SK-N-MC (cell line): ENCODE data around the gene WNT3.
"Not testable (repeated sequence)": the region's sequence is repeated elsewhere in the genome, so short reads cannot be mapped to it uniquely, and the experiment has no call there.

Experiments used
- DNase-seq: peaks from one replicate; pipeline ENCODE4 v3.0.0-alpha.2; 2011; ENCODE audit warnings: low read depth, low spot score
- H3K27ac ChIP-seq: fragments of 200-600 bp; sonication (generic); 2 replicates; pipeline ENCODE4 v1.5.1; 2016; ENCODE audit warnings: mixed run types
- H3K36me3 ChIP-seq: fragments of 200-600 bp; sonication (generic); 2 replicates; pipeline ENCODE4 v1.6.1; 2017; ENCODE audit warnings: antibody characterized with exemption, low read length, mixed read lengths; ENCODE audit not compliant: insufficient read depth
- H3K4me3 ChIP-seq: fragments of 200-600 bp; sonication (generic); 2 replicates; pipeline ENCODE4 v1.5.1; 2016
- H3K9ac ChIP-seq: fragments of 200-600 bp; sonication (generic); 2 replicates; pipeline ENCODE4 v1.8.0; 2017; ENCODE audit warnings: mixed run types, mixed read lengths; ENCODE audit not compliant: insufficient read length
- H3K9me3 ChIP-seq: fragments of 200-600 bp; sonication (generic); 2 replicates; pipeline ENCODE4 v1.6.1; 2017; ENCODE audit warnings: low read depth, mild to moderate bottlenecking, antibody characterized with exemption, low read length, moderate library complexity, mixed read lengths
- EZH2 ChIP-seq: fragments of 200-600 bp; sonication (generic); IDR thresholded peaks from one replicate; pipeline ENCODE4 v1.6.1; 2017; ENCODE audit warnings: antibody characterized with exemption
- FOXP2 ChIP-seq: optimal IDR thresholded peaks from 2 replicates; pipeline ENCODE3; 2011; ENCODE audit warnings: mild to moderate bottlenecking, moderate library complexity; ENCODE audit not compliant: insufficient read depth; ENCODE audit errors: extremely low read length, control extremely low read depth
- POLR2AphosphoS5 ChIP-seq: IDR thresholded peaks from 2 replicates; pipeline ENCODE4 v1.6.1; 2012; ENCODE audit warnings: mild to moderate bottlenecking, low read depth, low read length, borderline replicate concordance

The WNT3 gene

DNA sequence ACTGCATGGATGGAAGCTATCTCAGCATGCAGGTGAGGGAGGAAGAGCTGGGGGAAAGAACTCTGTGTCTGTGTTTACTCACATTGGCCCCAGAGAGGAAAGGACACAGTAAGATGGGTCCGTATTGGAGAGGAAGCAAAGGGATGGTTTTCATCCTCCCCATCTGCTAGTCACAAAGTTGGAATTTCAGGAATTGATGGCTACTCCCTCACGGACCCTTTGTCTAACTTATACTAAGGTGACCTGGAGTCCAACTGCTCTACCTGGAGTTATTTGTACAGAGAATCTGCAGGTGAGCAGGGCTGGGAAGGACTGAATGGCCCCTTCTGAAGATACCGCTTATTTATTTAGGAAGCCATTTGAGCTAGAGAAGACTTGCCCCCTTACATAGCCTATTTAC, 55.1 kb downstream of the WNT3 start:
- H3K9ac ChIP-seq = no peak overlapping the region
- H3K27ac ChIP-seq = no peak overlapping the region
- no peaks in the 10 kb centered on the region for H3K36me3 ChIP-seq
- no peak overlapping the region for H3K4me3 ChIP-seq
- DNase-seq = no peak
- TF ChIP-seq FOXP2 (no peak), POLR2AphosphoS5 (no peak), EZH2 (no peak)
- no peaks in the 10 kb centered on the region for H3K9me3 ChIP-seq

DNA sequence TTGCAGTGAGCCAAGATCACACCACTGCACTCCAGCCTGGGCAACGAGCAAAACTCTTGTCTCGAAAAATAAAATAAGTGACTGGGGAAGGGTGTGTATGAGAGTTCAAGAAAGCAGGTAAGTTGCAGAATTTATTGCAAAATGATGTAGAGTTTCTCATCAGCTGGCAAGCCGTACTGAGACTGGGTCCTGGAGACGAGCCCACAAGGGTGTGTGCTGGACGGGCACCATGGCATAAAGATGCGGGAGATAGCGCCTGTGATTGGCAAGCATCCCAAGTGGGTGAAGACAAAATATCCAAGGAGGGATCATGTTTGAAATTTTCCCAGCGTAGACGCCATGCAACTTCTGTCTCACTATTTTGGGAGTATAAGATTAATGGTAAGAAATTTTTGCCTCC, 59.4 kb downstream of the WNT3 start:
- no peaks in the 10 kb centered on the region for H3K9me3 ChIP-seq
- no peak overlapping the region for H3K27ac ChIP-seq
- H3K36me3 ChIP-seq = peaks cover 16% of the 10 kb centered on the region; the same call in 1 of the 2 replicates
- no peak for DNase-seq
- no peak overlapping the region for H3K4me3 ChIP-seq
- no peak overlapping the region for H3K9ac ChIP-seq
- no peak for TF ChIP-seq POLR2AphosphoS5
- TF ChIP-seq FOXP2 = no peak
- TF ChIP-seq EZH2 = no peak

DNA sequence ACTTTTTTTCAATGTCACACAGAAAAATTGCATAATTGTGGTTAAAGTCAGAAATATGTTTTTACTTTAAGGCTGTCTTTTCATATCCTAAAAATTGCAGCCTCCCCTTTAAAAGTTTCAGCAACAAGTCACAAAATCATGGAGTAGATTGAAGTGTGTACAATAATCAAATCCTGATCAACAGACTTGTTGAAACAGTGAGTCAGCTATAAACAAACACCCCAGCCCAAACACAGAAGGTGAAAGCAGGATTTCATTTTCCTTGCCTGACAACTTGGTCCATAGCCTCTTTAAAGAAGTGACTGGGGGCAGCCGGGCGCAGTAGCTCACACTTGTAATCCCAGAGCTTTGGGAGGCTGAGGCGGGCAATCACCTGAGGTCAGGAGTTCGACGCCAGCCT, 59.9 kb downstream of the WNT3 start:
- Histone ChIP-seq H3K36me3 (peaks cover 16% of the 10 kb centered on the region; the same call in 1 of the 2 replicates), H3K9me3 (no peaks in the 10 kb centered on the region), H3K27ac (no peak overlapping the region), H3K9ac (no peak overlapping the region), H3K4me3 (no peak overlapping the region)
- no peak for DNase-seq
- TF ChIP-seq FOXP2 = no peak
- TF ChIP-seq POLR2AphosphoS5 = no peak
- TF ChIP-seq EZH2 = no peak

DNA sequence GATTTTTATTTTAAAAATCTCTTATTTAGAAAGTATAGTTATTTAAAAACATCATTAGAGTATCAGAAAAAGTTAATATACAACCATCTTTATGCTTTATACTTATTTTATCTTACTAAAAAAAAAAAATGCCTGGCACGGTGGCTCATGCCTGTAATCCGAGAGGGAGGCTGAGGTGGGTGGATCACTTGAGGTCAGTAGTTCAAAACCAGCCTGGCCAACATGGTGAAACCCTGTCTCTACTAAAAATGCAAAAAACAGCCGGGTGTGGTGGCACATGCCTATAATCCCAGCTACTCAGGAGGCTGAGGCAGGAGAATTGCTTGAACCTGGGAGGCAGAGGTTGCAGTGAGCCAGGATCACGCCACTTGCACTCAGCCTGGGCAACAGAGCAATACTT, 60.9 kb downstream of the WNT3 start:
- not testable (repeated sequence) for H3K4me3 ChIP-seq, H3K27ac ChIP-seq, H3K9me3 ChIP-seq, DNase-seq, H3K9ac ChIP-seq
- H3K36me3 ChIP-seq = peaks cover 16% of the 10 kb centered on the region; the same call in 1 of the 2 replicates

DNA sequence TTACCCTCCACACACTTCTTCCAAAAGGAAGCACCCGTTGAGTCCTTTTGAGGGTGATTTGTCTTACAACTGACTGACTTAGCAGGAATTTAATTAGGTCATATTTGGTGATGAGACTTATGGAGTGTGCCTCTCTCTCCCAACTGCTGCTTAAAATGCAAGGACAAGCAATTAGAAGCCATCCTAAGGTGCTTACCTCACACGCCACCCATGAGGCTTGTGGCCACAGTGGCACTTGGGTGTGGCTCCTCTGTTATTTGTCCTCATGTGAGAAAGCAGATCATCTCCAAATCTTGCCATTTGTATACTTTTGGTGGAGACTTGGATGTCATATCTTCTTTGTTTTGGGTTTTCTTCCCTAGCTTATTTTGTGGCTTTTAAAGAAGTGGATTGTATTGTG, 61.6 kb downstream of the WNT3 start:
- H3K9me3 ChIP-seq = no peaks in the 10 kb centered on the region
- no peak for DNase-seq
- TF ChIP-seq EZH2 = no peak
- TF ChIP-seq FOXP2 = no peak
- TF ChIP-seq POLR2AphosphoS5 = no peak
- H3K9ac ChIP-seq = no peak overlapping the region
- no peak overlapping the region for H3K4me3 ChIP-seq
- H3K27ac ChIP-seq = no peak overlapping the region
- H3K36me3 ChIP-seq = peaks cover 18% of the 10 kb centered on the region; the same call in 1 of the 2 replicates

DNA sequence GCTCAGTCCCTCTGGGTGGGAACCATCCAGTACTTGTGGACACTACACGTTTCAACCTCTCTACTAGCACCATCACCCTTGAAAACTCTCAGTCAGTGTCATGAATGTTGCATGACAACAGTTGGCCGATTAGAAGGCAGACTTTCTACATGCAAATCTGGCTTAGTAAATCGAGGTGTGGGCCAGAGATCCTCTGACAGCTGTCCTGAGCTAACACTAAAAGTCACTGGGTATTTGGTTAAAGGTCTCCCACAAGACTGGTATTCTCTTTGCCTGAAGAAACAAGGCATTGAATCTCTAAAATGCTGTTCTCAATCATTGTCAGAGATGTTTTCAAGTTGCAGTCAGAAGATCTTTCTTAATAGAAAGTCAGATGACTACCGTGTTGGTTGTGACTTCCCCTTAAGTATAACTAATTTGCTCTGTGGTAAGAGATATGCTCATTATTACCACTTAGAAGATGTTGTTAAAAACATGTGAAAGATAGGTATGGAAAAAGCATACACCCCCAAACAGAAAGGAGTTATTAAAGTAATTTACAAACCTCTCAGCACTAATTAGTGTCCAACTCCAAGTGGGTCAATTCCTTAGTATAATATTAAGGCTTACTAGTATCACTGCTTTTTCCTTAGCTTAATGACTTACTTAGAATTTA, 62.3 kb downstream of the WNT3 start:
- Histone ChIP-seq H3K36me3 (peaks cover 21% of the 10 kb centered on the region; the same call in 1 of the 2 replicates), H3K9ac (no peak overlapping the region), H3K9me3 (no peaks in the 10 kb centered on the region), H3K4me3 (no peak overlapping the region), H3K27ac (no peak overlapping the region)
- no peak for TF ChIP-seq EZH2
- TF ChIP-seq FOXP2 = no peak
- no peak for TF ChIP-seq POLR2AphosphoS5
- no peak for DNase-seq

DNA sequence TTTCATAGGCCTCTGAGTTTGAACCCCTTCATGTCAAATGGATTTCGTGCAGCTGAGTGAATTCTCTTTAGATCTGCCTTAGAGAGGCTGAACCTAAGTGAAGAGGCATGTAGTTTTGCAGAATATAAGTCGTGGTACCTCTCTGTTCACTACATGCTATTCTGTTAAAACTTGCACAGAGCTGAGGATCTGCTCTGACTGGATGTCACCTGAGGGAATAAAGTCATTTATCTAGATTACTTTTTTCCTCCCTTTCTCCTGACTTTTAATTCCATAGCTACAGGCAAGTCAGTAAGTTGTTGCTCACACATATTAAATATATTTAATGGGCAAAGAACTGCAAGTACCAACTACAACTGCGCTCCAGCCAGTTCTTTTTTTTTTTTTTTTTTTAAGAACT, 64.7 kb downstream of the WNT3 start:
- Histone ChIP-seq H3K9me3 (no peaks in the 10 kb centered on the region), H3K27ac (no peak overlapping the region), H3K36me3 (peaks cover 21% of the 10 kb centered on the region; the same call in 1 of the 2 replicates), H3K9ac (no peak overlapping the region), H3K4me3 (no peak overlapping the region)
- TF ChIP-seq FOXP2 = no peak
- TF ChIP-seq EZH2 = no peak
- TF ChIP-seq POLR2AphosphoS5 = no peak
- DNase-seq = no peak

DNA sequence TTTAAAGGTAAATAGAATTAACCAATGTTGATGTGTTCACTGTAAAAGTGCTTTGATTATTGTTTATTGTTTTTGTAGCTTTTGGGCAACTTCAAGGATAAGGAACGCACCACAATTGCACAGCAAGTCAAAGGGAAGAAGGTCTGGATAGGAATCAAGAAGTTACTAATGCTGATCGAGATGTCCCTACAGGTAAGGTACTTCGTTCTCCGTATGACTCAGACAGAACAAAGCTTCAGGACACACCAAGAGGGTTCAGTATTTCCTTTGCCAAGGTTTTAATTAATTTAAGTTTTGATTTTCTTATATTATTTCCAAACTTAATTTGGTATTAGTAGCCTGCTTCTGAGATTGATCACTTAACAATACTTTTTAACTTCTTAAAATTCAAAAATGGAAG, 67.1 kb downstream of the WNT3 start:
- Histone ChIP-seq H3K4me3 (no peak overlapping the region), H3K9ac (no peak overlapping the region), H3K27ac (no peak overlapping the region), H3K36me3 (peaks cover 21% of the 10 kb centered on the region; the same call in 1 of the 2 replicates), H3K9me3 (no peaks in the 10 kb centered on the region)
- TF ChIP-seq EZH2 = no peak
- no peak for TF ChIP-seq FOXP2
- TF ChIP-seq POLR2AphosphoS5 = no peak
- DNase-seq = no peak

DNA sequence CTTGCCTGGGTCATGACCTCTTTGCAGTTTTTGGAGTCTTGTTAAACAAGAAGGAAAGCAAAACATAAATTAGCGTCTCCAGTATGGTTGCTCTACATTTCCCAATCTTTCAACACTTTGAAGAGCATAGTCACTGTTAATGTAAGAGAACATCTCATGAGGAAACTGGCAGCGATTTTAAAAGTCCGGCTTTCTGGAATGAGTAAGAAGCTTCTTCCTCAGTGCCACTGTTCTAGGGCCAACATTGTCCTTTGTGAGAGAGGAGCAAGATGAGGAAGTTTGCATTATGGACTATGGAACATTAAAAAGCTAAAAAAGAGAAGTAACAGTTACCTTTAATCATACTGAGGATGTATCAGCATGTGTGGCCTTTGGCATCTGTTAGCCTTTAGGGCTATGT, 73.1 kb downstream of the WNT3 start:
- H3K36me3 ChIP-seq = no peaks in the 10 kb centered on the region
- TF ChIP-seq EZH2 = no peak
- TF ChIP-seq POLR2AphosphoS5 = no peak
- no peak for TF ChIP-seq FOXP2
- no peak overlapping the region for H3K4me3 ChIP-seq
- no peaks in the 10 kb centered on the region for H3K9me3 ChIP-seq
- no peak for DNase-seq
- H3K9ac ChIP-seq = no peak overlapping the region
- H3K27ac ChIP-seq = no peak overlapping the region
